ENCODE data around the gene C3orf22.
"Not testable (repeated sequence)": the region's sequence is repeated elsewhere in the genome, so short reads cannot be mapped to it uniquely, and the experiment has no call there.

C3orf22 gene, protein sequence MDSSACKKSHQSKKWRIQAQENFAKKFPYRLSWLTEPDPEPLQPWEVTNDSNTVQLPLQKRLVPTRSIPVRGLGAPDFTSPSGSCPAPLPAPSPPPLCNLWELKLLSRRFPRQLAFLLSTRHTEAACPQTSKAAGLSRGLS

DNA sequence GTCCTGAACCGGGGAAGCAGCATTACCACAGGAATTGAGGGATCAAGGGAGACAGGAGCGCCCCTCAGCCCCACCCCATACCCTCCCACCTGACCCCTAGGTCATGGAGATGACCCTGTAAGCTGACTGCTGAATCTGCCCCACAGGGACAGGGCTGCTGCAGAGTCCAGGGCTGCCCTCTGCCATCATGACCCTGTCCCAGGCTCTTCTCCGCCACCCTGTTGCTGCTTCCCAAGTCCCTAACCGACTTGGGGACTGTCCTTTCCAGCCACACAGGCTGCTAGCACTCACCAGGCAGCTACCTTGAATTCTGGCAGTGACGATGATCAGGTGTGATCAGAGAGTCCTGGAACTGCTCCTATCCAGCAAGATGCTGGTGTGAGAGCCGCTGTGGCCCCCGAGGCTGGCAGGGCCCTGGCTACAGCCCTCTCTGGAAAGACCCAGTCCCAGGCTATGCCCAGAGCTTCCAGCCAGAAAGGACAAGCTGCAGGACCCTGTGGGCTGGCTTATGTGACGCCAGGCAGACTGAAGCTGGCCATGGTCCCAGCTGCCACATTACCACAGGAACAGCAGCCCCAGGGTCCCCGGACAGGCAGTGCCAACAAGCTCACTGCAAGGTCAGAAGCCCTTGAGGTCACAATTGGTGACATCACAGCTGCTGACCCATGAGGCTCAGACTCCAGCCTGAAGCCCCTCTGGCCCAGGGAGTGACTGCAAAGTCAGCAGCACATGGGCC is at the start of gene C3orf22:
Gene C3orf22, minus strand, starts transcription at position 597 of the 736 bp plus-strand sequence. CDS start 5,542 bp downstream, outside the sequence.
- DNase-seq (ENCODE audit: low read depth in 3 of 3) = no peak

- DNase-seq (ENCODE audit: low read depth in 3 of 3) = no peak
These were observed 48.6 kb upstream of the C3orf22 start for GRCh38 chr3:126607214-126607908.

DNA sequence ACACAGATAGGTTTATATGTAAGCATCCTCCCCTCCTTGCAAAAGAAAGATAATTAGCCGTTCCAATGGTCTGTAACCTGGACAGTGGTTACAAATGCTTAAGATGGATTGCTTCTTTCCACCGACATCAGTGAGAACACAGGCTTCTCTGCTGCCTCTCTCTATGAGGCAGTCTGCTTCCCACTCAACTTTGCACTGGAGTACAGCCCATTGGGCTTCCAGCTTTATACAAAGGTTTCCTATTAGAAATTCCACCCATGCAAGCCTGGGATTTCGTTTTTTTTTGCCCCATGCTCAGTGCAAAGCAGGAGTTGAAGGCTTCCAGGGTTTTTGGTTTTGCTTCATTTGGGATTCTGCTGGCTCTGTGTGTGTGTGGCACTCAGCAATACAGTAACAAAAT is 47.3 kb upstream of the C3orf22 start:
- DNase-seq (ENCODE audit: low read depth in 3 of 3) = no peak

DNA sequence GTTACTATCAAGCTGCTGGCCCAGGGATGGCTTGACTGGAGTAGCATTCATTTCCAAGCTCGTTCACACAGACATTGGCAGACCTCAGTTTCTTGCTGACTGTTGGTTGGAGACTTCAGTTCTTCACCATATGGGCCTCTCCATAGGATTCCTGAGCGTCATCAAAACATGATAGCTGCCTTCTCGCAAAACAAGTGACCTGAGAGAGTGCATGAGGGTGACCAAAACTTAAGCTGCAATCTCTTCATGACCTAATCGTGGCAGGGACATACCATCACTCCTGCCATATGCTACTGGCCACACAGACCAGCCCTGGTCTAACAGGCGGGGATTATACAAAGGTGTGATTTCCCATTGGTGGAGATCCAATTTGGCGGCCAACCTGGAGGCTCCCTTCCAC is 46.0 kb upstream of the C3orf22 start:
- no peak for DNase-seq (ENCODE audit: low read depth in 3 of 3)

DNA sequence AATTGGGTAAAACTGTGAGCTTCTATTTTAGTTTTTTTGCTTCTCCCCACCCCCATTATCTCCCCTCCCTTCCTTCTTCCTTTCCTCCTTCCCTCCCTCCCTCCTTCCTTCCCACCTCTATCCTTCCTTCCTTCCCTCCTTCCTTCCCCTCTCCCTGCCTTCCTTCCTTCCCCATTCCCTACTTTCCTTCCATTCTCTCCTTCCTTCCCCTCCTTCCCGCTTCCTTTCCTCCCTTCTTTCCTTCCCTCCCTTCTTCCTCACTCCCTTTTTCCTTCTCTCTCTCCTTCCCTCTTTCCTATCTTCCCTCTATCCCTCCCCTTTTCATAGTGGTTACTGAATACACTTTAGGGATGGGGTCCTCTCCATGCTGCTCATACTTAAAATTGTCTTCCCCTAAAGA is 40.4 kb upstream of the C3orf22 start:
- no peak for DNase-seq (ENCODE audit: low read depth in 3 of 3)

- not testable (repeated sequence) for DNase-seq (ENCODE audit: low read depth in 3 of 3)
These were observed 36.7 kb upstream of the C3orf22 start for GRCh38 chr3:126595479-126595878.

DNA sequence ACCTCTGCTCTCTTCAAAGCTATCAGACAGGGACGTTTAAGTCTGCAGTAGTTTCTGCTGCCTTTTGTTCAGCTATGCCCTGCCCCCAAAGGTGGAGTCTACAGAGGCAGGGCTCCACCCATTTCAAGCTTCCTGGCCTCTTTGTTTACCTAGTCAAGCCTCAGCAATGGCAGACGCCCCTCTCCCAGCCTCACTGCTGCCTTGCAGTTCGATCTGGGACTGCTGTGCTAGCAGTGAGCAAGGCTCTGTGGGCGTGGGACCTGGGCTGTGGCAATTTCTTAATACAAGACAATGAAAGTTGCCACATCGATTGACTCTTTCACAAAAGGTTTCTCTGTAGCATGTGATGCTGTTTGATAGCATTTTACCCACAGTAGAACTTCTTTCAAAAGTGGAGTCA is 32.8 kb upstream of the C3orf22 start:
- not testable (repeated sequence) for DNase-seq (ENCODE audit: low read depth in 3 of 3)

- DNase-seq (ENCODE audit: low read depth in 3 of 3) = no peak
These were observed 23.6 kb upstream of the C3orf22 start for GRCh38 chr3:126582311-126582710.

DNA sequence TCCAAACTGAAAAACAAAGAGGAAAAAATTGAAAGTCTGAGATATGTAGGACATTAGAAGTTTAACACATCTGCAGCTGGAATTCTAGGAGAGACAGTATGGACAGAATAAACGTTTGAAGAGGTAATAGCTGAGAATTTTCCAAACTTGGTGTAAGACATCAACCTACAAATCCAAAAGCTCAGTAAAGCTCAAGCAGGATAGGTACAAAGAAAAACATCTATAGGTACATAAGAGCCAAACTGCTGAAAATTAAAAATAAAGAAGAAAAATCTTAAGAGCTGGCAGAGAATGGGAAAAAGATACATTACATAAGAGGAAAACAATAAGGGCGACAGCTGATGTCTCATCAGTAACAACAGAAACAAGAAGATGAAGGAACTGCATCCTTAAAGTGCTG is 22.8 kb upstream of the C3orf22 start:
- DNase-seq (ENCODE audit: low read depth in 3 of 3) = no peak

DNA sequence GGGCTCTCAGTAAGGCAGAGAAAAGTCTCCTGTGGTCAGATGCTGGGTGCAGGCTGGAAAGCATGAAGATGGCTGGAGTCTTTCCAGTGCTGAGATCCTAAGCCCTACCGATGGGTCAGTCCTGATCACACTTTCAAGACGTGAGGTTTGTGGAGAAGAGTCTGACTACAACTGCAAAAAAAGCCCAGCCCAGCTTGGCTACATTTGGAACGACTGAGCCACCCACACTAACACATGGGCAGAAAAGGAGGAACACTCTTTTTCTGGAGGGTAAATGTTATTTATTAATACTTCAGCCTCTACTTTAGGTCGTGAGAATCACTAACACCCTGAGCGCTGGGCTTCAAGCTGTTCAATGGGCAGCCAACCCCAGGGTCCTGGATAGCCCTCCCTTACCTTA is 22.0 kb upstream of the C3orf22 start:
- no peak for DNase-seq (ENCODE audit: low read depth in 3 of 3)

DNA sequence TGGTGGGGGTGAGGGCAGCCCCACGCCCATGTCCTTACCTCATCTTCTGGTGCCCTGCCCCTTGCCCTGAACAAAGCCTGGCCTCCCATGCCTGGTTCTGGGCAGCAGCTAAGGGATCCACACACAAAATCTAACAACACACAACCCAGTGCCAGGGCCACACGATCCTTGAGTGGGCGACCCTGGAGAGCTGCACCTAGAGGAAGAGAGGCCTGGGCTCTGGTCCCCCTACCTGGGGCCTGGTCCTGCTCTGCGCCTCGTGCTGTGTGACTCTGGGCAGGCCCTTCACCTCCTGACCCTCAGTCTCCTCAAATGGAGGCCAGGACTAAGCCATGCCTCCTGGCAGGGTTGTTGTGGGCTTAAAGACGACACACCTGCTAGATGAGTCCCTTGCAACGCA is 20.0 kb upstream of the C3orf22 start:
- no peak for DNase-seq (ENCODE audit: low read depth in 3 of 3)

- DNase-seq (ENCODE audit: low read depth in 3 of 3) = no peak
These were observed 18.5 kb upstream of the C3orf22 start for GRCh38 chr3:126577261-126577660.

GRCh38 chr3:126573492-126574117 is 14.9 kb upstream of the C3orf22 start:
- no peak for DNase-seq (ENCODE audit: low read depth in 3 of 3)

DNA sequence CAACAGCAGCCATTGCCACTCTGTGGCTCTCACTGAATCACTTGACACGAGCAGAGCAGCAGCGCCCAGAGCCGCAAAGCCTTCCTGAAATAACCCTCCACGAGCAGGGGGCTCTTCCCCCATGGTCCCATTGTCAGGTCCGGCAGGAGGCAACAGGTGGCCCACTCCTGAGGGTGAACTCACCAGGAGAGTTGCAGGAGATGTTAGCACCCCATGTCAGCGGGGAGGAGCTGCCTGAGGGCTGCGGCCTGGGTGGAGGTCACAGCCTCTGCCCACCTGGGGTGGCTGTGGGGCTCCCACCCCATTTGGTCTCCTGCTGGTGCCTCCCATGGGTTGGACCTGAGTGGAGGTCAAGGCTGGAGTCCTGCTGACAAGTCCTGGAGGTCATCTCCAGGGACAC is 12.3 kb upstream of the C3orf22 start:
- DNase-seq (ENCODE audit: low read depth in 3 of 3) = no peak

GRCh38 chr3:126570103-126570541 is 11.4 kb upstream of the C3orf22 start:
- DNase-seq (ENCODE audit: low read depth in 3 of 3) = no peak

DNA sequence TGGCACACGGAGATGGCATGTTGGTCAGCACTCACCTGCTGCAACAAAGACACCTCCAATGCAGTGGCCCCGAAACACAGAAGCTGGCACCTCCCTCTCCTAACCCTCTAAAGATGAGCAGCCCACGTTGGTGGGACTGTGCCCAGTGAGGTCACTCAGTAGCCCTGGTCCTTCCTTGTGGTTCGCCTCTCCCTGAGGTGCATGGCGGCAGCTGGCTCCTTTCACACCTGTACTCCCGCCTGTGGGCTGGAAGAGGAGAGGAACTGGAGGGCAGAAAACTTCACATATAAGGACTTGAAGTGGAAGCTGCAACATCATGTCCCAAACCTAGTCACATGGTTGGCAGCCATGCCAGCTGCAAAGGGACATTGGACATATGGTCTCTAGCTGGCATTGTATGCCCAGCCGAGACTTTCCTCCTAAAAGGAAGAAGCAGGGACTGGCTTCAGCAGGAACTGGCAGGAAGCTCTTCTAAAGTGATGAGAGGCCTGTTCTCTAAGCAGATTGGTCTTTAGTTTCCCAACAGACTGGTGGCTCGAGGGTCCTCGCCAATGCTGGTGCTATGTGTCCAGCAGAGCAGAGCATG is 10.8 kb upstream of the C3orf22 start:
- no peak for DNase-seq (ENCODE audit: low read depth in 3 of 3)

- DNase-seq (ENCODE audit: low read depth in 3 of 3) = no peak
These were observed 10.1 kb upstream of the C3orf22 start for GRCh38 chr3:126568776-126569342.

- no peak for DNase-seq (ENCODE audit: low read depth in 3 of 3)
These were observed 9.1 kb upstream of the C3orf22 start for GRCh38 chr3:126567696-126568438.

DNA sequence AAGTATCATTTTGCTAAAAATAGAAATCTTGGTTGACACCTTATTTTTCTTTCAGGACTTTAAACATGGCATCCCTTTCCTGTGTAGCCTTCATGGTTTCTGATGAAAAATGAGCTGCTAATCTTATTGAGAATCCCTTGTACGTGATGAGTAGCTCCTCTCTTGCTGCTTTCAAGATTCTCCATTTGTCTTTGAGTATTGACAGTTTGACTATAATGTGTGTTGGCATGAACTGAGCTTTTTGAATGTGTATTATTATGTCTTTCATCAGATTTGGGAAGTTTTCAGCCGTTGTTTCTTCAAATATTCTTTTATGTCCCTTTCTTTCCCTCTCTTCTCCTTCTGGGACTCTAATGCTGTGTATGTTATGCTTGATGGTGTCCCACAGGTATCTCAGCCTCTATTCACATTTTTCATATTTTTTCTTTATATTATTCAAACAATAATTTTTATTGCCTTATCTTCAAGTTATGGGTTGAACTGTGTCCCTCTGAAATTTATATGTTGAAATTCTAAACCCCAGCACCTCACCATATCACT is 4.1 kb upstream of the C3orf22 start:
- no peak for DNase-seq (ENCODE audit: low read depth in 3 of 3)

DNA sequence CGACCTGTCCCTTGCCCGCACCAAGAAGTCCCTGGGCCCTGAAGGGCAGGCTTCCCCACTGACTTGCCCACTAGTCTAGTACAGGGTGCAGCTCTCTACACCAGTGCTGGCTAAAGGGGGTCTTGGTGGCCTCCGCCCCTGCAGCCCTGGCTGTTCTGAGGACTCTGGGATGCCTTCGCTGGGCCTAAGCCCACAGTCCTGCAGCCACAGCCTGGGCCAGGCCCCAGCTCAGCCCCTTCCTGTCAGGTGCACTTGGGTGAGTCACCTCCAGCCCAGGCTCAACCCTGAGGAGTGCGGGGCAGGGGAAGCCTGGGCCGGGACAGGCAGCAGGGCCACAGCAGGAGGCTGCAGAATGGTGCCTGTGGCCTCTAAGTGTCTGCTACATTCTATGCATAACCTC is 971 bp downstream of the C3orf22 start:
- DNase-seq (ENCODE audit: low read depth in 3 of 3) = no peak

DNA sequence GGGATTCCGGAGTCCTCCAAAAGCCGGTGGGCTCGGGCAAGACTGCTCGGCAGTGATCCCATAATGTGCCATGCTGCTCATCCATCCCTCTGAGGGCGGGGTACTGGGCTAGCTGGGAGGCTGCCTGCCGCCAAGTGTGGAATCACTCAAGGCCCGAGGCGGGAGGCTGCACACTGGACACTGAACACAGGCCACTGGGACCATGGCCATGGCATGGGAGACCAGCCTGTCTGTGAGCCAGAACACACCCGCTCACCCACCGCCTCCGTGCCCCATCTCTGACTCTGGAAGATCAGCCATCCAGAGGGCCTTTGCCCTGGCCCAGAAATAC is 1.4 kb downstream of the C3orf22 start:
- no peak for DNase-seq (ENCODE audit: low read depth in 3 of 3)

Data from stimulated activated CD4-positive, alpha-beta T cell treated with anti-CD3 and anti-CD28 coated beads, TNF-alpha, amount 100 ng/mL, for 4 hours (primary cell).